ENCODE results near the gene COG5. TPM values are rescaled to one million over a fixed set of nuclear protein-coding genes. Genes with fewer than 3 reads are reported as not detected.

The COG5 gene
- total RNA-seq, 1 donor from 2014 or later = 26.8 TPM

GRCh38 chr7:107268594-107268993, 295.1 kb downstream of the COG5 start:
- DNase-seq (ENCODE audit: low read depth, low spot score) = no peak
- TF ChIP-seq, protein P1, sequence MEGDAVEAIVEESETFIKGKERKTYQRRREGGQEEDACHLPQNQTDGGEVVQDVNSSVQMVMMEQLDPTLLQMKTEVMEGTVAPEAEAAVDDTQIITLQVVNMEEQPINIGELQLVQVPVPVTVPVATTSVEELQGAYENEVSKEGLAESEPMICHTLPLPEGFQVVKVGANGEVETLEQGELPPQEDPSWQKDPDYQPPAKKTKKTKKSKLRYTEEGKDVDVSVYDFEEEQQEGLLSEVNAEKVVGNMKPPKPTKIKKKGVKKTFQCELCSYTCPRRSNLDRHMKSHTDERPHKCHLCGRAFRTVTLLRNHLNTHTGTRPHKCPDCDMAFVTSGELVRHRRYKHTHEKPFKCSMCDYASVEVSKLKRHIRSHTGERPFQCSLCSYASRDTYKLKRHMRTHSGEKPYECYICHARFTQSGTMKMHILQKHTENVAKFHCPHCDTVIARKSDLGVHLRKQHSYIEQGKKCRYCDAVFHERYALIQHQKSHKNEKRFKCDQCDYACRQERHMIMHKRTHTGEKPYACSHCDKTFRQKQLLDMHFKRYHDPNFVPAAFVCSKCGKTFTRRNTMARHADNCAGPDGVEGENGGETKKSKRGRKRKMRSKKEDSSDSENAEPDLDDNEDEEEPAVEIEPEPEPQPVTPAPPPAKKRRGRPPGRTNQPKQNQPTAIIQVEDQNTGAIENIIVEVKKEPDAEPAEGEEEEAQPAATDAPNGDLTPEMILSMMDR (conservative IDR thresholded peaks at IDR 0.05) = no peak
- H3K4me1 Mint-ChIP-seq = no peaks in the 10 kb centered on the region
- H3K36me3 Mint-ChIP-seq (ENCODE audit: low read depth) = no peaks in the 10 kb centered on the region
- H3K4me3 Mint-ChIP-seq = no peak overlapping the region
- H3K27ac Mint-ChIP-seq (ENCODE audit: unreplicated experiment) = no peak overlapping the region
- no peaks in the 10 kb centered on the region for H3K27me3 Mint-ChIP-seq (ENCODE audit: low read depth)
- no peaks in the 10 kb centered on the region for H3K9me3 Mint-ChIP-seq

DNA sequence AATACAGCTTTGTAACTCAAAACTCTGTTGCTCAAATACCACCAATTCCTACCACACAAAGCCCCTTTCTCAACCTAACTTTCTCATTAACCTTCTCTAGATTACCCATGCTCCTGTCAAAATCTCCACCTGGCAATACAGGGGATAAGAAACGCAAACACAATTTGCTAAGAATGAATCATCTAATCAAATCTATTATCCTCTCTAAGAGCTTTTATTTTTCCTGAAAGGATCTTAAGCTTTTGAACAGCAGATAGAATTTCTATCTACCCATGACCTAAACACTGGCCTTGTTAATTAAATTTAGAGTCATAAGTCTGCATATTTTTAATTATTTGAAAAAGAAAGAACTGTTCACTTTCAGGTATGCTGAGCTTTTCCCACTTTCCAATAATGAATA, 296.6 kb downstream of the COG5 start:
- no peaks in the 10 kb centered on the region for H3K9me3 Mint-ChIP-seq
- peaks cover 1% of the 10 kb centered on the region for H3K36me3 Mint-ChIP-seq (ENCODE audit: low read depth)
- H3K27ac Mint-ChIP-seq (ENCODE audit: unreplicated experiment) = no peak overlapping the region
- H3K4me3 Mint-ChIP-seq = no peak overlapping the region
- no peak for DNase-seq (ENCODE audit: low read depth, low spot score)
- H3K4me1 Mint-ChIP-seq = no peaks in the 10 kb centered on the region
- TF ChIP-seq, protein P1 (conservative IDR thresholded peaks at IDR 0.05) = no peak
- no peaks in the 10 kb centered on the region for H3K27me3 Mint-ChIP-seq (ENCODE audit: low read depth)

- TF ChIP-seq, protein P1 (conservative IDR thresholded peaks at IDR 0.05) = no peak
- H3K27ac Mint-ChIP-seq (ENCODE audit: unreplicated experiment) = no peak overlapping the region
- H3K27me3 Mint-ChIP-seq (ENCODE audit: low read depth) = no peaks in the 10 kb centered on the region
- no peaks in the 10 kb centered on the region for H3K4me1 Mint-ChIP-seq
- peaks cover 2% of the 10 kb centered on the region for H3K36me3 Mint-ChIP-seq (ENCODE audit: low read depth)
- no peak overlapping the region for H3K4me3 Mint-ChIP-seq
- H3K9me3 Mint-ChIP-seq = no peaks in the 10 kb centered on the region
- DNase-seq (ENCODE audit: low read depth, low spot score) = no peak
Observed at GRCh38 chr7:107264723-107265122, 299.0 kb downstream of the COG5 start.

- Mint-ChIP-seq H3K9me3 (no peaks in the 10 kb centered on the region), H3K36me3 (ENCODE audit: low read depth) (peaks cover 5% of the 10 kb centered on the region), H3K27me3 (ENCODE audit: low read depth) (no peaks in the 10 kb centered on the region), H3K4me1 (peaks cover 7% of the 10 kb centered on the region), H3K27ac (ENCODE audit: unreplicated experiment) (no peak overlapping the region), H3K4me3 (no peak overlapping the region)
- TF ChIP-seq, protein P1 (conservative IDR thresholded peaks at IDR 0.05) = no peak
- no peak for DNase-seq (ENCODE audit: low read depth, low spot score)
Observed at GRCh38 chr7:107262857-107263256, 300.9 kb downstream of the COG5 start.

DNA sequence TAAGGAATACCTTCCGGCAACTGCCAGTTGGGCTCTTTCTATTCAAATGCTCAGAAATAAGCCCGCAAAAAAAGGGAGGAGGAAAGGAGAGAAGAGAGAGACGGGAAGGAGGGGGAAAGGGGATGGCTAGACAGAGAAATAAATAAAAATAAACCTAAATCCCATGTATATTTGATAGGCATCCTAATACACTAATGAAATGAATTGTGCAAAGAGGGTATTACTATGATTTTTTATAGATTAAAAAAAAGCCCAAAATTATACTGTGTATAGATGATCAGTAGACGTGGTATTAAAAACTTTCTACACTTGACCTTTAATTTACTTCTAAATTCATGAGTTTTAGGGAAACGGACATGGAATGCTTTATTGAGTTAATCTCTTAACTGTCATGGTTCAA, 305.0 kb downstream of the COG5 start:
- no peaks in the 10 kb centered on the region for H3K27me3 Mint-ChIP-seq (ENCODE audit: low read depth)
- no peaks in the 10 kb centered on the region for H3K9me3 Mint-ChIP-seq
- H3K36me3 Mint-ChIP-seq (ENCODE audit: low read depth) = peaks cover 5% of the 10 kb centered on the region
- peaks cover 9% of the 10 kb centered on the region for H3K4me1 Mint-ChIP-seq
- H3K4me3 Mint-ChIP-seq = no peak overlapping the region
- no peak overlapping the region for H3K27ac Mint-ChIP-seq (ENCODE audit: unreplicated experiment)
- DNase-seq (ENCODE audit: low read depth, low spot score) = no peak
- TF ChIP-seq, protein P1 (conservative IDR thresholded peaks at IDR 0.05) = no peak

GRCh38 chr7:107255602-107256001, 308.1 kb downstream of the COG5 start:
- no peaks in the 10 kb centered on the region for H3K9me3 Mint-ChIP-seq
- TF ChIP-seq, protein P1 (conservative IDR thresholded peaks at IDR 0.05) = no peak
- no peaks in the 10 kb centered on the region for H3K27me3 Mint-ChIP-seq (ENCODE audit: low read depth)
- no peak overlapping the region for H3K4me3 Mint-ChIP-seq
- H3K36me3 Mint-ChIP-seq (ENCODE audit: low read depth) = peaks cover 3% of the 10 kb centered on the region
- no peak for DNase-seq (ENCODE audit: low read depth, low spot score)
- no peak overlapping the region for H3K27ac Mint-ChIP-seq (ENCODE audit: unreplicated experiment)
- H3K4me1 Mint-ChIP-seq = peaks cover 9% of the 10 kb centered on the region

All from neural crest cell (in vitro differentiated cells).